Measurements from ENCODE around the gene AUTS2.

Gene AUTS2

DNA sequence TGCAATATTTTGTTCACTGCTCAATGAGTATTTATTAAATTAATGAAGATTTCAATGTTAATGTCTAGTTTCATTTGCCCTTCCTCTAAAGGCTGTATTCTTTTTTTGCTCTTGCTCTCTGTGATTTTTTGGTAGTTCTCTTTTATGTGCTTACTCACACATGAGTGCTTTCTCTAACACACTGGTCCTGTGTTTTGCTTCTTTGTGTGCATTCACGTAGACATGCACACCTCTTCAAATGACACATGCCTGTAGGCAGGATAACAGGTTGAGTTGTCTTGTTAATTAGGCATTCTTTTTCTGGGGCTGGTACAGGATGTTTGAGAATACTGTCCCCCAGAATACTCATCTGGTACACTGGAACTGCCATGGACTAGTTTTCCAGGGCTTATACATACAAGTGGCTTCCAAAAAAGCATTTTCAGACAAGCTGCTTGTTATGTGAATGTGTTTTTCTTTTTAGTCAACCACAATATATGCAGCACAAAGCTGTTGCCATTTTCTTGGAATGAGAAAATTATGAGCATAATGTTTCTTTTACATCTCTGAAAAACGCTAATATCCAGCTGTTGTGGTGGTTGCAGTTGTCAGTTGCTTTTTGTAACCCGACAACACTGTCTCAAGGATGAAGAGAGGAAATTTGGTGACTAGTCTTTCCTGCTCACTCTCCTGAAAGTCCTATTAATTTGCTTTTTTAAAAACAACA is 416.4 kb downstream of the AUTS2 start:
- Histone ChIP-seq H3K9ac (ENCODE audit: low read depth, low read length) (no peak overlapping the region), H3K27ac (ENCODE audit: low read length) (no peak overlapping the region), H3K4me1 (ENCODE audit: insufficient read depth, low read length) (peaks cover 22% of the 10 kb centered on the region; the same call in 1 of the 2 replicates), H3K27me3 (ENCODE audit: insufficient read depth, low read length) (no peaks in the 10 kb centered on the region), H3K4me3 (ENCODE audit: low read length) (no peak overlapping the region), H3K9me3 (ENCODE audit: insufficient read depth, low read depth, low read length) (no peaks in the 10 kb centered on the region), H3K36me3 (ENCODE audit: insufficient read depth, low read depth, low read length) (no peaks in the 10 kb centered on the region)

GRCh38 chr7:70015353-70015752 is 417.1 kb downstream of the AUTS2 start:
- no peaks in the 10 kb centered on the region for H3K27me3 ChIP-seq (ENCODE audit: insufficient read depth, low read length)
- H3K36me3 ChIP-seq (ENCODE audit: insufficient read depth, low read depth, low read length) = no peaks in the 10 kb centered on the region
- no peak overlapping the region for H3K9ac ChIP-seq (ENCODE audit: low read depth, low read length)
- H3K9me3 ChIP-seq (ENCODE audit: insufficient read depth, low read depth, low read length) = no peaks in the 10 kb centered on the region
- no peak overlapping the region for H3K4me3 ChIP-seq (ENCODE audit: low read length)
- peaks cover 22% of the 10 kb centered on the region; the same call in 1 of the 2 replicates for H3K4me1 ChIP-seq (ENCODE audit: insufficient read depth, low read length)
- H3K27ac ChIP-seq (ENCODE audit: low read length) = no peak overlapping the region

DNA sequence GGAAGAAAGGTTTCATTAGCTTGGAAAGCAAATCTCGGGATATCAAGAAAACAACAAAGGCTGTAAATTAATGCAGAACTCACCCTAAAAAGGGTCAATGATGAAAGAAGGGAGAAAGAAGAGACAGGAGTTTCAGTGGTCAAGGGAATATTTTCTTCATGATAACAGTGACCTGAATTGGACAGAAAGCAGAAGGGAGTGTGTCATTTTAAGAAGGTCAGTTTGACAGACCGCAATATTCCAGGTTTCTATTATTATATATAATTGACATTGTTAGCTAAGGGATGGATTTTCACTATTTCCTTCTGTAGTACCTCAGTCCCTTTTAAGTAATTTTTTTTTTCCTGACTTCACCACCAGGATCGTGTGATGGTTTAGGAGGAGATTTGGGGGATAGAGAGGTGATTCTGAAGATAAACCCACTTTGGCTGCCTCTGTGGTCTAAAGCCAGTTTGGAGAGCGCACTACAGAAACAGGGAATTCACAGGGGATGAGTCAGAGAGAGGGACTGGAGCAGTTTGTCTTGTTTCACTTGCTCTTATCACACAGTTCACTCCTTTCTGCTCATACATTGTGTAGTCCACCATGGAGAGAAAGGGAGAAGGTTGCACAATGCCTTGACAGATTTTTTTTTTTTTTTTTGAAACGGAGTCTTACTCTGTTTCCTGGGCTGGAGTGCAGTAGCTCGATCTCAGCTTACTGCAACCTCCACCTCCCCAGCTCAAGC is 417.9 kb downstream of the AUTS2 start:
- H3K4me1 ChIP-seq (ENCODE audit: insufficient read depth, low read length) = peaks cover 23% of the 10 kb centered on the region; the same call in 1 of the 2 replicates
- no peak overlapping the region for H3K4me3 ChIP-seq (ENCODE audit: low read length)
- no peak overlapping the region for H3K9ac ChIP-seq (ENCODE audit: low read depth, low read length)
- no peaks in the 10 kb centered on the region for H3K36me3 ChIP-seq (ENCODE audit: insufficient read depth, low read depth, low read length)
- H3K27ac ChIP-seq (ENCODE audit: low read length) = no peak overlapping the region
- no peaks in the 10 kb centered on the region for H3K27me3 ChIP-seq (ENCODE audit: insufficient read depth, low read length)
- no peaks in the 10 kb centered on the region for H3K9me3 ChIP-seq (ENCODE audit: insufficient read depth, low read depth, low read length)

DNA sequence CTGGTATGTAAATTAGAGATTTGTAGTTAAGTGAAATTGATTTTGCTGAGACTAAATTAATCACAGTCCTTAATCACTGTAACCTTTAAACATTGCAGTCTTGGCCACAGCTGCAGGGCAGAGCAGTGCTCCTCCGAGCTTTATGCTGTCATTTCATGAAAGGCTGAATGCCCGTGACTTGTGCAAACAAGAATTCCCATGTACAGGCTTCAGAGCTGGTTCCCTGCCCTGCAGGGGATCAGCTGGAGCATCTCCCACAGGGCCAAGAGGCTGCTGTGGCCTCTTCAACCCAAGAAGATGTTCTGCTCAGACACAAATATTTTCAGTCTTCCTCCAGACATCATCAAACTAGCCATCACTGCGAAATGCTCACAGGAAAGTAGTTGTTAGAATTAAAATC is 419.1 kb downstream of the AUTS2 start:
- no peaks in the 10 kb centered on the region for H3K36me3 ChIP-seq (ENCODE audit: insufficient read depth, low read depth, low read length)
- no peaks in the 10 kb centered on the region for H3K9me3 ChIP-seq (ENCODE audit: insufficient read depth, low read depth, low read length)
- peaks cover 31% of the 10 kb centered on the region; the same call in 1 of the 2 replicates for H3K4me1 ChIP-seq (ENCODE audit: insufficient read depth, low read length)
- no peak overlapping the region for H3K27ac ChIP-seq (ENCODE audit: low read length)
- H3K27me3 ChIP-seq (ENCODE audit: insufficient read depth, low read length) = no peaks in the 10 kb centered on the region
- no peak overlapping the region for H3K4me3 ChIP-seq (ENCODE audit: low read length)
- no peak overlapping the region for H3K9ac ChIP-seq (ENCODE audit: low read depth, low read length)

DNA sequence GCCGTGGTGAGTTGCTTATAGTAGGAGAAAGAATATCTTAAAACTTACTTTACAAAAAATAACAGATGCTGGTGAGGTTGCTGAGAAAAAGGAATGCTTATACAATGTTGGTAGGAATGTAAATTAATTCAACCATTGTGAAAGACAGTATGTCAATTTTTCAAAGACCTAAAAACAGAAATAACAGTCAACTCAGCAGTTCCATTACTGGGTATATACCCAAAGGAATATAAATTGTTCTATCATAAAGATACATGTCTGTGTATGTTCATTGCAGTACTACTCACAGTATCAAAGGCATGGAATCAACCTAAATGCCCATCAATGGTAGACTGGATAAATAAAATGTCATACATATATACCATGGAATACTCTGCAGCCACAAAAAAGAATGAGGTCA is 420.4 kb downstream of the AUTS2 start:
- no peak overlapping the region for H3K4me3 ChIP-seq (ENCODE audit: low read length)
- H3K27me3 ChIP-seq (ENCODE audit: insufficient read depth, low read length) = no peaks in the 10 kb centered on the region
- H3K4me1 ChIP-seq (ENCODE audit: insufficient read depth, low read length) = peaks cover 21% of the 10 kb centered on the region; the same call in 1 of the 2 replicates
- H3K36me3 ChIP-seq (ENCODE audit: insufficient read depth, low read depth, low read length) = no peaks in the 10 kb centered on the region
- H3K27ac ChIP-seq (ENCODE audit: low read length) = no peak overlapping the region
- no peak overlapping the region for H3K9ac ChIP-seq (ENCODE audit: low read depth, low read length)
- H3K9me3 ChIP-seq (ENCODE audit: insufficient read depth, low read depth, low read length) = no peaks in the 10 kb centered on the region

- H3K36me3 ChIP-seq (ENCODE audit: insufficient read depth, low read depth, low read length) = no peaks in the 10 kb centered on the region
- H3K4me3 ChIP-seq (ENCODE audit: low read length) = no peak overlapping the region
- H3K27me3 ChIP-seq (ENCODE audit: insufficient read depth, low read length) = no peaks in the 10 kb centered on the region
- H3K9ac ChIP-seq (ENCODE audit: low read depth, low read length) = no peak overlapping the region
- H3K27ac ChIP-seq (ENCODE audit: low read length) = no peak overlapping the region
- no peaks in the 10 kb centered on the region for H3K9me3 ChIP-seq (ENCODE audit: insufficient read depth, low read depth, low read length)
- peaks cover 14% of the 10 kb centered on the region for H3K4me1 ChIP-seq (ENCODE audit: insufficient read depth, low read length)
Observed at GRCh38 chr7:70027867-70028266, 429.6 kb downstream of the AUTS2 start.

DNA sequence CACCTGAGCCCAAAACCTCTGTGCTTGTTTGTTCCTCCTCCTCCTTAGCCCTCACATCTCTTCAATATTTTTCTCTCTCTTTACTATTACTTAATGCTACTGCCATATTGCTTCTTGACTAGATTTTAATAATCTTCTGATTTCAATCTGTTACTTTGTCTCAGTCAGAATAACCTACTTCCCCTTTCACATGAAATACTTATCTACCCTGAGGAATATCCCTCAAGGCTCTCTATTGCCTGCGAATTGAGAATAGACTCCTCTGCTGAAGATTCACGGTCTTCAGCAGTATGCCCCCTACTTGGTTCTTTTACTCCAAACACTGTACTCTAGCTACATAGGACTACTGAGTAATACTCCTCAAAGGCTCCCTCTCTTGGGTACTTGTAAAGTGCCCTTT is 430.3 kb downstream of the AUTS2 start:
- H3K27ac ChIP-seq (ENCODE audit: low read length) = no peak overlapping the region
- H3K9ac ChIP-seq (ENCODE audit: low read depth, low read length) = no peak overlapping the region
- peaks cover 14% of the 10 kb centered on the region for H3K4me1 ChIP-seq (ENCODE audit: insufficient read depth, low read length)
- H3K27me3 ChIP-seq (ENCODE audit: insufficient read depth, low read length) = no peaks in the 10 kb centered on the region
- no peaks in the 10 kb centered on the region for H3K9me3 ChIP-seq (ENCODE audit: insufficient read depth, low read depth, low read length)
- no peaks in the 10 kb centered on the region for H3K36me3 ChIP-seq (ENCODE audit: insufficient read depth, low read depth, low read length)
- no peak overlapping the region for H3K4me3 ChIP-seq (ENCODE audit: low read length)

DNA sequence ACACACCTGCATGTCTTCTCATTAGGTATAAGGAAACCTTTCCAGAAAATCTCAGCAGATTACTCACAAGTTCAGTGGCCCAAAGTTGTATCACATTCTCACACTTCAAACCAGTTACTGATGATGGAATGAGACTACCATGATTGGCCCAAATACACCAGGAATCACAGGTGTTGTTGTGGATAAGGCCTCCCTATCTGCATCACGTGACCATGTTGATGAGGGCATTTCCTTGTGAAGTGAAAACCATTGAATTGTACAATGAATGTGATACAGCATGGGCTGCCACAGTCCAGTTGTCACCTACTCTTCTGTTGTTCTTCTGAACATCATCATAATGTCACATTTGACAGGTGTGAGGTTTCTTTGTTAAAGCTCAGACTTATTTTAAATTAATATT is 431.7 kb downstream of the AUTS2 start:
- Histone ChIP-seq H3K9ac (ENCODE audit: low read depth, low read length) (no peak overlapping the region), H3K4me3 (ENCODE audit: low read length) (no peak overlapping the region), H3K27me3 (ENCODE audit: insufficient read depth, low read length) (no peaks in the 10 kb centered on the region), H3K9me3 (ENCODE audit: insufficient read depth, low read depth, low read length) (no peaks in the 10 kb centered on the region), H3K36me3 (ENCODE audit: insufficient read depth, low read depth, low read length) (no peaks in the 10 kb centered on the region), H3K27ac (ENCODE audit: low read length) (no peak overlapping the region), H3K4me1 (ENCODE audit: insufficient read depth, low read length) (peaks cover 16% of the 10 kb centered on the region)

DNA sequence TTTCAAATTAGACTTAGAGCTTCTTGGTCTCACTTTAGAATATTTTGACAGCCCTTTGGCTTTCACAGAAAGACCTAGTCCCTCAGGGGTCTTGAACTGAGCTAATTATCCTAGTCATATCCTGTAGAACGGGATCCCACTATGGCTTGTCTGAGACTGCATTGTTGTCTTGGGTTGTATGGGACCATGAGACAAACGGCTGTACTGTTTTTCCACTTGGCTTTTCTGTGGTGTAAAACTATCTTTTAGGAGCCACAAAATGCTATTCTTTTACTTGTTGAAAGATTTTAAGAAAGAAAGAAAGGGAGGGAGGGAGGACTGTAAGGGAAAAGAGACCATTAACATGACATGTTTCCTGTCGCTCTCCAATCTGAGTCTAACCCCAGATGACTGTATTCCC is 432.5 kb downstream of the AUTS2 start:
- H3K36me3 ChIP-seq (ENCODE audit: insufficient read depth, low read depth, low read length) = no peaks in the 10 kb centered on the region
- no peak overlapping the region for H3K4me3 ChIP-seq (ENCODE audit: low read length)
- H3K4me1 ChIP-seq (ENCODE audit: insufficient read depth, low read length) = peaks cover 19% of the 10 kb centered on the region
- H3K27me3 ChIP-seq (ENCODE audit: insufficient read depth, low read length) = no peaks in the 10 kb centered on the region
- no peaks in the 10 kb centered on the region for H3K9me3 ChIP-seq (ENCODE audit: insufficient read depth, low read depth, low read length)
- H3K27ac ChIP-seq (ENCODE audit: low read length) = no peak overlapping the region
- no peak overlapping the region for H3K9ac ChIP-seq (ENCODE audit: low read depth, low read length)

DNA sequence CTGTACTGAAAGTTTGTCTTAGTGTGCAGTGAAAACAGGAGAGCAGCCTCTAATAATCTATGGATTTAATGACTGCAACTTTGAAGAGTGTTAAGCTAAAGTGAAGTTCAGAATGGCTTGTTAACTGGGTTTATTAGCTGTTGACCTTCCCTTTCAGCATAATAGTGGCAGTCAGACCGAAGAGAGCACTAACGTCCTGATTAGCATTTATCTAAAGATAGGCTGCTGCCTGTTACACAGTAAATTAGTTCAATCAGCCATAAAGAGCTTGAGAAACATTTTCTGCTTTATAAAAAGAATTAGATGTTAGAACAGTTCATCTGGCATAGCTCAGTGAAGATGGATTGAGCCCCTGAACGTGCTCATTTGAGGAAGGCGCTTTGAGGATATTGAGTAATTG is 433.0 kb downstream of the AUTS2 start:
- no peaks in the 10 kb centered on the region for H3K9me3 ChIP-seq (ENCODE audit: insufficient read depth, low read depth, low read length)
- no peaks in the 10 kb centered on the region for H3K27me3 ChIP-seq (ENCODE audit: insufficient read depth, low read length)
- no peak overlapping the region for H3K9ac ChIP-seq (ENCODE audit: low read depth, low read length)
- no peaks in the 10 kb centered on the region for H3K36me3 ChIP-seq (ENCODE audit: insufficient read depth, low read depth, low read length)
- no peak overlapping the region for H3K27ac ChIP-seq (ENCODE audit: low read length)
- peaks cover 19% of the 10 kb centered on the region for H3K4me1 ChIP-seq (ENCODE audit: insufficient read depth, low read length)
- H3K4me3 ChIP-seq (ENCODE audit: low read length) = no peak overlapping the region

GRCh38 chr7:70032649-70033048 is 434.4 kb downstream of the AUTS2 start:
- no peaks in the 10 kb centered on the region for H3K36me3 ChIP-seq (ENCODE audit: insufficient read depth, low read depth, low read length)

GRCh38 chr7:70033226-70033625 is 435.0 kb downstream of the AUTS2 start:
- Histone ChIP-seq H3K36me3 (ENCODE audit: insufficient read depth, low read depth, low read length) (no peaks in the 10 kb centered on the region), H3K4me3 (ENCODE audit: low read length) (no peak overlapping the region), H3K27me3 (ENCODE audit: insufficient read depth, low read length) (no peaks in the 10 kb centered on the region), H3K9me3 (ENCODE audit: insufficient read depth, low read depth, low read length) (no peaks in the 10 kb centered on the region), H3K4me1 (ENCODE audit: insufficient read depth, low read length) (peaks cover 19% of the 10 kb centered on the region), H3K9ac (ENCODE audit: low read depth, low read length) (no peak overlapping the region), H3K27ac (ENCODE audit: low read length) (no peak overlapping the region)

More at GRCh38 chr7:70032649-70033048, 434.4 kb downstream of the AUTS2 start:
- Histone ChIP-seq H3K4me1 (ENCODE audit: insufficient read depth, low read length) (peaks cover 19% of the 10 kb centered on the region), H3K9ac (ENCODE audit: low read depth, low read length) (no peak overlapping the region), H3K4me3 (ENCODE audit: low read length) (peak overlapping the region; percentile 4; the same call in 1 of the 2 replicates), H3K27me3 (ENCODE audit: insufficient read depth, low read length) (no peaks in the 10 kb centered on the region), H3K9me3 (ENCODE audit: insufficient read depth, low read depth, low read length) (no peaks in the 10 kb centered on the region), H3K27ac (ENCODE audit: low read length) (no peak overlapping the region)

All from iPS-20b (cell line).